ENCODE results near the gene CYP27C1. TPM values are rescaled to one million over a fixed set of nuclear protein-coding genes. Genes with fewer than 3 reads are reported as not detected.

Gene CYP27C1
- total and polyA plus RNA-seq, 2 donors (not counting 1 experiment from before 2014, with no cell fraction given), result 0.07 TPM; not detected in 1

GRCh38 chr2:127256866-127257265 is 36.8 kb upstream of the CYP27C1 start:
- no peaks in the 10 kb centered on the region for H3K27me3 ChIP-seq (ENCODE audit: control insufficient read depth, insufficient read depth, low read length)

GRCh38 chr2:127256381-127256780 is 36.3 kb upstream of the CYP27C1 start:
- no peak overlapping the region for H2AFZ ChIP-seq (ENCODE audit: low read length)
- no peak overlapping the region for H3K9ac ChIP-seq (ENCODE audit: insufficient read depth, low read length)
- H3K36me3 ChIP-seq (ENCODE audit: control insufficient read depth, insufficient read depth, low read length), result peaks cover 6% of the 10 kb centered on the region
- no peaks in the 10 kb centered on the region for H3K27me3 ChIP-seq (ENCODE audit: control insufficient read depth, insufficient read depth, low read length)
- no peaks in the 10 kb centered on the region for H4K20me1 ChIP-seq (ENCODE audit: control insufficient read depth, extremely low read depth, insufficient read depth, low read length)
- H3K4me3 ChIP-seq (replicated peaks in 1 of 4; ENCODE audit: control extremely low read depth in 1 of 4, insufficient read depth in 1 of 4, low read depth in 3 of 4, low read length in 4 of 4), result no peak overlapping the region
- H3K9me3 ChIP-seq (ENCODE audit: control insufficient read depth, insufficient read depth, low read depth, low read length), result no peaks in the 10 kb centered on the region
- TF ChIP-seq, protein P1, sequence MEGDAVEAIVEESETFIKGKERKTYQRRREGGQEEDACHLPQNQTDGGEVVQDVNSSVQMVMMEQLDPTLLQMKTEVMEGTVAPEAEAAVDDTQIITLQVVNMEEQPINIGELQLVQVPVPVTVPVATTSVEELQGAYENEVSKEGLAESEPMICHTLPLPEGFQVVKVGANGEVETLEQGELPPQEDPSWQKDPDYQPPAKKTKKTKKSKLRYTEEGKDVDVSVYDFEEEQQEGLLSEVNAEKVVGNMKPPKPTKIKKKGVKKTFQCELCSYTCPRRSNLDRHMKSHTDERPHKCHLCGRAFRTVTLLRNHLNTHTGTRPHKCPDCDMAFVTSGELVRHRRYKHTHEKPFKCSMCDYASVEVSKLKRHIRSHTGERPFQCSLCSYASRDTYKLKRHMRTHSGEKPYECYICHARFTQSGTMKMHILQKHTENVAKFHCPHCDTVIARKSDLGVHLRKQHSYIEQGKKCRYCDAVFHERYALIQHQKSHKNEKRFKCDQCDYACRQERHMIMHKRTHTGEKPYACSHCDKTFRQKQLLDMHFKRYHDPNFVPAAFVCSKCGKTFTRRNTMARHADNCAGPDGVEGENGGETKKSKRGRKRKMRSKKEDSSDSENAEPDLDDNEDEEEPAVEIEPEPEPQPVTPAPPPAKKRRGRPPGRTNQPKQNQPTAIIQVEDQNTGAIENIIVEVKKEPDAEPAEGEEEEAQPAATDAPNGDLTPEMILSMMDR (conservative IDR thresholded peaks at IDR 0.05 in 1 of 2, IDR thresholded peaks at IDR 0.05 in 1 of 2; ENCODE audit: low read depth in 1 of 2, low read length in 2 of 2), result no peak
- TF ChIP-seq EZH2 (IDR thresholded peaks at IDR 0.05; ENCODE audit: low read length, missing control alignments), result no peak
- H3K4me1 ChIP-seq (ENCODE audit: control insufficient read depth, extremely low read depth, insufficient read depth, low read length), result no peaks in the 10 kb centered on the region
- no peaks in the 10 kb centered on the region for H3K79me2 ChIP-seq (ENCODE audit: control insufficient read depth, insufficient read depth, low read length)
- H3K4me2 ChIP-seq (ENCODE audit: extremely low read depth, insufficient read depth, low read length), result no peak overlapping the region
- no peak for DNase-seq (ENCODE audit: low read depth in 2 of 2)
- H3K27ac ChIP-seq (ENCODE audit: insufficient read depth, low read length), result no peak overlapping the region

More at GRCh38 chr2:127256866-127257265, 36.8 kb upstream of the CYP27C1 start:
- no peaks in the 10 kb centered on the region for H3K9me3 ChIP-seq (ENCODE audit: control insufficient read depth, insufficient read depth, low read depth, low read length)
- peaks cover 6% of the 10 kb centered on the region for H3K36me3 ChIP-seq (ENCODE audit: control insufficient read depth, insufficient read depth, low read length)
- H3K9ac ChIP-seq (ENCODE audit: insufficient read depth, low read length), result no peak overlapping the region
- no peaks in the 10 kb centered on the region for H3K79me2 ChIP-seq (ENCODE audit: control insufficient read depth, insufficient read depth, low read length)
- no peaks in the 10 kb centered on the region for H3K4me1 ChIP-seq (ENCODE audit: control insufficient read depth, extremely low read depth, insufficient read depth, low read length)
- no peak overlapping the region for H3K4me3 ChIP-seq (replicated peaks in 1 of 4; ENCODE audit: control extremely low read depth in 1 of 4, insufficient read depth in 1 of 4, low read depth in 3 of 4, low read length in 4 of 4)
- TF ChIP-seq, protein P1 (conservative IDR thresholded peaks at IDR 0.05 in 1 of 2, IDR thresholded peaks at IDR 0.05 in 1 of 2; ENCODE audit: low read depth in 1 of 2, low read length in 2 of 2), result no peak
- TF ChIP-seq EZH2 (IDR thresholded peaks at IDR 0.05; ENCODE audit: low read length, missing control alignments), result no peak
- H4K20me1 ChIP-seq (ENCODE audit: control insufficient read depth, extremely low read depth, insufficient read depth, low read length), result no peaks in the 10 kb centered on the region
- DNase-seq (ENCODE audit: low read depth in 2 of 2), result no peak
- H3K27ac ChIP-seq (ENCODE audit: insufficient read depth, low read length), result no peak overlapping the region
- no peak overlapping the region for H2AFZ ChIP-seq (ENCODE audit: low read length)
- no peak overlapping the region for H3K4me2 ChIP-seq (ENCODE audit: extremely low read depth, insufficient read depth, low read length)

DNA sequence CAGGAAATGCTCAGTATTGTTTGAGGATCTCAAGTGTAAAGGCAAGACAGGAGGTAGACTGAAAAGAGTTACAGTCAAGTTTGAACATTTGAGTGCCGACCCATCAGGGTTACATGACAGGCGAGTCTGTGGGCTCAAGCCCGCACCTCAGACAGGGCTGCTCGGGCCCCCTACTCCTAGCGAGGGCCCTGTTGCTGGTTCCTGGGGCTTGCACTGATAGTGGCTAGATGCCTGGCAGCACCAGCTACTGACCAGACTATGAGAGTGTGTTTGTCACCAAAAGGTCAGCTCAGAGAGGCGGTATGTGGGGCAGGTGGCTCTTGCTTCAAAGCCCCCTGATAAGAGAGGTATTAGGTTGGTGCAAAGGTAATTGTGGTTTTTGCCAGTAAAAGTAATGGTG is 35.6 kb upstream of the CYP27C1 start:
- Histone ChIP-seq H3K9ac (ENCODE audit: insufficient read depth, low read length) (no peak overlapping the region), H2AFZ (ENCODE audit: low read length) (no peak overlapping the region), H3K4me1 (ENCODE audit: control insufficient read depth, extremely low read depth, insufficient read depth, low read length) (no peaks in the 10 kb centered on the region), H3K27me3 (ENCODE audit: control insufficient read depth, insufficient read depth, low read length) (no peaks in the 10 kb centered on the region), H3K4me2 (ENCODE audit: extremely low read depth, insufficient read depth, low read length) (no peak overlapping the region), H3K79me2 (ENCODE audit: control insufficient read depth, insufficient read depth, low read length) (no peaks in the 10 kb centered on the region), H3K9me3 (ENCODE audit: control insufficient read depth, insufficient read depth, low read depth, low read length) (no peaks in the 10 kb centered on the region), H3K36me3 (ENCODE audit: control insufficient read depth, insufficient read depth, low read length) (peaks cover 5% of the 10 kb centered on the region), H4K20me1 (ENCODE audit: control insufficient read depth, extremely low read depth, insufficient read depth, low read length) (no peaks in the 10 kb centered on the region), H3K27ac (ENCODE audit: insufficient read depth, low read length) (no peak overlapping the region), H3K4me3 (replicated peaks in 1 of 4; ENCODE audit: control extremely low read depth in 1 of 4, insufficient read depth in 1 of 4, low read depth in 3 of 4, low read length in 4 of 4) (no peak overlapping the region)
- no peak for TF ChIP-seq EZH2 (IDR thresholded peaks at IDR 0.05; ENCODE audit: low read length, missing control alignments)
- TF ChIP-seq, protein P1 (conservative IDR thresholded peaks at IDR 0.05 in 1 of 2, IDR thresholded peaks at IDR 0.05 in 1 of 2; ENCODE audit: low read depth in 1 of 2, low read length in 2 of 2), result no peak
- DNase-seq (ENCODE audit: low read depth in 2 of 2), result no peak
